NCI-H82 (cell line): ENCODE data around the gene DRP2.
"Not testable (repeated sequence)": the region's sequence is repeated elsewhere in the genome, so short reads cannot be mapped to it uniquely, and the experiment has no call there.

Experiments used
- DNase-seq: peaks from one replicate; lab custom pipeline; 2025; lab: John Stamatoyannopoulos, UW

DRP2 gene

DNA sequence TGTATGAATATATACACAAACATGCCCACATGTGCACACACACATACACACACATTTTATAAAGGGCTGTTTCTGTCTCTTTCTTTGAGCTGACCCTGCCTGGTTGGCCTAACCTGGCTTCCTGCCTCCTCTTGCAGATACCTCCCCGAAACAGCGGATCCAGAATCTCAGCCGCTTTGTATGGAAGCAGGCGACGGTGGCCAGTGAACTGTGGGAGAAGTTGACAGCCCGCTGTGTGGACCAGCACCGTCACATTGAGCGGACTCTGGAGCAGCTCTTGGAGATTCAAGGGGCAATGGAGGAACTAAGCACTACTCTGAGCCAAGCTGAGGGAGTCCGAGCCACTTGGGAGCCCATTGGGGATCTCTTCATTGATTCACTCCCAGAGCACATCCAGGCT is 21.9 kb downstream of the DRP2 start:
- DNase-seq = no peak

DNA sequence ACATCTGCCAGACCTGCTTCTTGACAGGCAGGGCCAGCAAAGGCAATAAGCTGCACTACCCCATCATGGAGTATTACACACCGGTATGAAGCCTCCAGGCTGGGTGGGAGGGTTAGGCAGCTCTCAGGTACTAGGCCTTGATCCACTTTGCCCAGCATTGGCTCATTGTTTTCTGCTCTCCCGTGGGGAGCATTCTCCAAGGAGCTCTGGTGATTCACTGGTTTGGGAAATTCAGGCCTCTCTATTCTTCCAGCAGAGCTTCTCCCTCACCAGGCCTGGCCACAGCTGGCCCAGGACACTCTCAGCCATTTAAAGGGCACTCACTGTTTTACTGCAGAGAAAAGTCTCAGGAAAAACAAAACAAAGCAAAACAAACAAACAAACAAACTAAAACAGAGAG is 33.0 kb downstream of the DRP2 start:
- no peak for DNase-seq

DNA sequence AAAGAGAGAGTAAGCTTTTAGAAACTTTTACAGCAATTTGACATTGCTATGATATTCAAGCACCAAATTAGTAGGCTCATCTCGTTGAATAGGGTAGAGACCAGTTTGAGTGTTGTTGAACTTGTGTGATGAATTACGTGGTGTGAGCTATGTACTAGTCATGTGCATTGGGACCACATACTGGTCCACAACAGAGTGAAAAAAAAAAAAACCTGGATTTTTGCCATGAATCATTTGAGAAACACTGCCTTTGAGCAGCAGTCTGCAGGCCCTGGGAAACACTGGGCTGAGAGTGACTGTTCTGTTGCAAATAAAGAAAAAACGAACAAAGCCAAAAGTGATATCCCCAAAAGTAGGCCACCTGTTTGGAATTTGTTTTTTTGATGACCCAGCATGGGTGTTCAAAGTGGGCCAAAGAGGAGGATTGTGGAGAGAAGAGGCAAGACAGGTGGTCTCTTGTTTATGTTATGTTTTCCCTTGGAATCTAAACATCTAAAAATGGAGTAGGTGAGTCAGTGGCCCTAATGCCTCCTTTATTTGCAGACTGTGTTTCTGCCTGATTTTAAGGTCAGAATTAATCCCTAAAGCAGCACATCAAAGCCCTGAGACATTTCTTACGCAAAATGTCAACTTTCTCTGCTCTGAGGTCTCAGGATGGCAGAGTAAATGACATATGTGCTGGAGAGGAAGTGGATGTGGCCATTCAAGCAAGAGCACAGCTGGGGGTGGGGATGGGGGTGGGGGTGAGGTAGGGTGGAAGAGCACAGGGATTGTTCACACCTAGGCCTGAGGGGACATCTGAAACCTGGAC is 38.1 kb downstream of the DRP2 start:
- DNase-seq = no peak

DNA sequence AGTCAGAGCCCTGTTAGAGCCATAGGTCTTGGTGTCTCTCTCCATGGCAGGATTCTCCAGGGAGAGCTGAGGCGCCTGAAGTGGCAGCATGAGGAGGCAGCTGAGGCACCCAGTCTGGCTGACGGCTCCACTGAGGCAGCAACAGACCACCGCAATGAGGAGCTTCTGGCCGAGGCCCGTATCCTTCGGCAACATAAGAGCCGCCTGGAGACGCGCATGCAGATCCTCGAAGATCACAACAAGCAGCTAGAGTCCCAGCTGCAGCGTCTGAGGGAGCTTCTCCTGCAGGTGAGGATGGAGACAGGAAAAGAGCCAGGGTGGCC is 38.6 kb downstream of the DRP2 start:
- no peak for DNase-seq

DNA sequence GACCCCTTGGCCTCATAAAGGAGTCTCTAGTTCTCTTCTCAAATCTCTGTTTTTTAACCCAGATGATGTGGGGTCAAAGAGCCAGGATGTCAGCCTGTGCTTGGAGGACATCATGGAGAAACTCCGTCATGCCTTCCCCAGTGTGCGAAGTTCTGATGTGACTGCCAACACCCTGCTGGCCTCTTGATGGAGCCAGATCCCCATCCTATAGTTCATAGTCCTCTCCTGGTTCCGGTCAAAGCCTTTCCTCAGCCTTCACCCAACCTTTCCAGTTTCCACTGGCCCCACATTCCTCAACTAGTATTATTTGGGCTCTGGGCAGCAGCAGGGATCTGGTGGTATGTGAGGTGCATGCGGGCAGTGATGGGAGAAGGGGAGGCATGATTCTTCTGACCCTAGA is 40.8 kb downstream of the DRP2 start:
- DNase-seq = peak; percentile 21

DNA sequence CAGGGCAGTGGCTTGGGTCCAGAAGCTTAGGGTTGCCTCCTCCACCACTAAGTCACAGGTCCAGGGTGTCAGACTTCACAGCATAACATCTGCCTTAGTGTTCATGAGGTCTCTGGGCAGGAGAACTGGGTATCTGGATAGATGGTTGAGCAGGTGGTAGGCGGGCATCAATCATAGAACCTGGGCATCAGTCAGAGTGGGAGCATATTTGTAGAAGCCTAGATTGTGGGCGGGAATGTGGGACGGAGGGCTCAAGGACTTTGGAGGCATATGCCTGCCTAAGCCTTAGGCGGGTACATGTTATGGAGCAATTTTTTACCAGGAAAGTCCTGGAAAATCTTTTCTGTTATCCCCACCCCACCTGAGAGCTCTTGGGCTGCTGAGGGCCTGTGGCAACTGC is 43.0 kb downstream of the DRP2 start:
- DNase-seq = no peak

DNA sequence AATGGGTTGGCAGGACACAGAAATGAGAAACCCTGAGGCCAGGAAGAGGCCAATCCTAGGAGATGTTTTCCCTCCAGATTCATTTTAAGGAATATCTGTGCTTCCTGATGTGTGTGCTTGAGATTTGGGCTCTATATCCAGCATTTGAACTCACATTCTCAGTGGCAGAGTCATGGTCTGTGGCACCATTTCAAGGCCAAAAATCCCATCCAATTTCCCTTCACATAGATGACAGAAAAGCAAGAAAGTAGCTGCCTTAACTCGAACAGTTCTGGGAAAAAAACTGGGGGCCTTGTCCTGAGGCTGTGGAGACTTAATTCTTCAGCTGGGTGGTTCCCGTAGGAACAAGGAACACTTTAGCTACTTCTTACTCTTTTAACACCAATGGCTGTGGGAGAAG is 44.2 kb downstream of the DRP2 start:
- no peak for DNase-seq

DNA sequence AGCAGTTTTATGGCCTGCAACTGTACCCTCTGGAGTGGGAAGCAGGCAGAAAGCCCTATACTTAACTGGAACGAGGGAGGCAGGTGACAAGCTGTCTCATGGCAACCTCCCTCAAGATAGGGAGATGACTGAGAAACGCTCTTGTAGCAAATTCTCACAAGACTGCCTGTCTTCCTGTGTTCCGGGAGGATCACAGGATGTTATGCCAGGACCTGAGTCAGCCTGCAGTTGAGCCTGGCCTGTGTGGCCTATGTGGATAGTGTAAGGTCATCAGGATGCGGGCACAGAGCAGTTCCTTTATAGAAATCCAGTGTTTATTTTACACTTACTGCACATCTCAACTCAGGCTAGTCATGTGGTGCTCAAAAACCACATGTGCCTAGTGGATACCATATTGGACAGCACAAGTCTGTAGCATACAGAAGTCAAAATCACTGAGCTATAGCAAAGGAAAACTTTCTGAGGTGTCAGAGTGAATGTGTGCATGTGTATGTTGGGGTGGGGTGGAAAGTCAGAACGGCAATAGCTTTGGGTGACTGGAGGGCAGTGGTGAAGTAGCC is 46.4 kb downstream of the DRP2 start:
- no peak for DNase-seq

DNA sequence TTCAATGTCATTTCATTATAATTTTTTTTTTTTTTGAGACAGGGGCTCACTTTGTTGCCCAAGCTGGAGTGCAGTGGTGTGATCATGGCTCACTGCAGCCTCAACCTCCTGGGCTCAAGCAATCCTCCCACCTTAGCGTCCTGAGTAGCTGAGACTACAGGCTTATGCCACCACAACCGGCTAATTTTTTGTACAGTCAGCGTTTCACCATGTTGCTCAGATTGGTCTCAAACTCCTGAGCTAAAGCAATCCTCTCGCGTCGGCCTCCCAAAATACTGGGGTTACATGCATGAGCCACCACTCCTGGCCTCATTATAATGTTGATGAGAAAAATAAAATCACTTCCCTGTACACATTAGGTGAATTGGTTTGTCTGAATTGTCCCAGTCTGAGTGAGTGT is 54.6 kb downstream of the DRP2 start:
- no peak for DNase-seq

DNA sequence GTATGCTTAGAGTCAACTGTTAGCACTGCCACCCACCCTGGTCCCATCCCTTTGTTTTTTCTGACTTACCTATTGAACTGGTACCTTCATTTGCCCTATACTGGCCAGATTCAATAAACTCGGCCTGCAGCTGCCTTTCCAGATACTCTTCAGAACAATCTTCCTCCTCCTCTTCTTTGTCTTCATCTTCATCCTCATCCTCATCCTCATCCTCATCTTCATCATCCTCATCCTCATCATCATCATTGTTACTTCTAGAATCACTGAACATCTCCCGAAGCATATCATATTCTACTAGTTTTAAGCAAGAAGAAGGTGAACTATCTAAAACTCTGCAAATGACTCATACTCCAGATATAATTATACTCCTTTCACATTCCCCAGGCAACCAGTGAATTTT is 56.7 kb downstream of the DRP2 start:
- DNase-seq = no peak

DNA sequence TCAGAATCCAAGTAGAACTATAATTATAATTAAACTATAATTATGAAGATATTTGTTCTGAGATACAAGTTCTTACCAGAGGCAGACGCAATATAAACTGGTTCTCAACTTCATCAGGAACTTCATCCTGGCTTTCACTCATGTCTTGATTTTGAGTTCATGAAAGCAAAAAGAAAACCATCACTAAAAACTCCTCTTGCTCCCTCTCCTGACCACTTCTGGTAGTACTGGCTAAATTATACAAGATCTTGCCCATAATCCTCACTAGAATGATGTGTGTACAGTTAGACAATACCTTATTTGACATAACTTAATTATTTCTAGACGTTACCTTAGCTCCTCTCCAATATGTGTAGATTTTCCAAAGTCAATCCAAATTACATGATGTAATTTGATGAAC is 67.8 kb downstream of the DRP2 start:
- DNase-seq = peak; percentile 59

DNA sequence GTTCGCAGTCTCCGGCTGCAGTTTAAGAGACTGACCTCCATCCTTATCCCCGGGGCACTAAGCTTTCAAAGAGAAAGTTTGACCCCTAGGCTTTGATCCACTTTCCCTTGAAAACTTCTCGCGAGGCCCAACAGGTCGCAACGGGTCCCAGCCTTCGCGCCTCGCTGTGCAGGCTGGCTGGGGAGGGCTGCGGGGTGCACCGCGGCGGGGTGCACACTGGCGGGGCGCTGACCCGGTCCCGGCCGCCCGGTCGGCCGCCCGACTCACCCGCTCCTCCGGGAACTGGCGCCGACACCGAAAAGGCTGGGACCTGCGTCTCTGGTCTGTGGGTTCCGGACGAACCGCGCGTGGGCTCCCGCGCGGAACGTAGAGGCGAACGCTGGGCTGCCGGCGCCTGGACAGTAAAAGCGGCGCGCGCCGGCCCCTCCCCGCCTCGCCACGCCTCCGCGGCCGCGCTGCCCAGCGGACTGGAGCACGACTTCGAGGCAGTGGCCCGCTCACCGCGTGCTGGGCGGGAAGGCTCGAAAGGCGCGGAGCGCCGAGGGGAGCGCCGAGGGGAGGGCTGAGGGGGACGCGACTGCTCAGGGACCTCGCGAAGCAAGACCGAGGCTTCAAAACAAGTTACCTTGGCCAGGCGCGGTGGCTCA is 71.5 kb downstream of the DRP2 start, which contains the start of gene TAF7L:
Gene TAF7L, minus strand, starts transcription at position 378 of the 647 bp plus-strand sequence. CDS start 3,791 bp downstream, outside the sequence.
- no peak for DNase-seq

DNA sequence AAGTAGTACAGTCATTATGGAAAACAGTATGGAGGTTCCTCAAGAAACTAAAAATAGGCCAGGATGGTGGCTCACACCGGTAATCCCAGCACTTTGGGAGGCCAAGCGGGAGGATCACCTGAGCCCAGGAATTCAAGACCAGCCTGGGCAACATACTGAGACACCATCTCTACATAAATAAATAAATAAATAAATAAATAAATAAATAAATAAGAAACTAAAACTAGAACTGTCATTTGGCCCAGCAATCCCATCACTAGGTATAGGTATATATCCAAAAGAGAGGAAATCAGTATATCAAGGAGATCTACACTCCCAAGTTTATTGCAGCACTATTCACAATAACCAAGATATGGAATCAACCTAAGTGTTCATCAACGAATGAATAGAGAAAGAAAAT is 76.0 kb downstream of the DRP2 start:
- not testable (repeated sequence) for DNase-seq

DNA sequence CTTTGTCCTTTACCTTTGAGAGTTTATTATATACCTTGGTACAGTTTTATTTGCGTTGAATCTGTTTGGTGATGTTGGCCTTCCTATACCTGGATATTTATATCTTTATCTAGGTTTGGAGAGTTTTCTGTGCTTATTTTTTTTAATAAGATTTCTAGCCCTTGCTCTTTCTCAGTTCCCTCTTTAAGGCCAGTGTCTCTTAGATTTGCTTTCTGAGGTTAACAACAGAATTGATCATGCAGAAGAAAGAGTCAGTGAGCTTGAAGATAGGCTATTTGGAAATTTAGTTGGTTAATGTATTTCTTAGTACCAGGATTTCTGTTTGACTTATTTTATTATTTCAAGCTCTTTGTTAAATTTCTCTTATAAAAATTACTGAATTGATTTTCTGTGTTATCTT is 84.2 kb downstream of the DRP2 start:
- DNase-seq = no peak
